DMS114 treated with DMSO at 0.1 percent for 48 hours (cell line): ENCODE data around the gene TICAM1.

Experiments
- DNase-seq: peaks from one replicate; lab custom pipeline; 2025; ENCODE audit not compliant: unreplicated experiment; lab: John Stamatoyannopoulos, UW

TICAM1 gene

GRCh38 chr19:4773047-4773640 lies 58.4 kb downstream of the TICAM1 start:
- DNase-seq, result no peak

GRCh38 chr19:4772566-4772965 lies 58.9 kb downstream of the TICAM1 start:
- no peak for DNase-seq

- DNase-seq, result no peak
Observed at GRCh38 chr19:4768934-4769777, 62.4 kb downstream of the TICAM1 start.
